Measurements from ENCODE around the gene IL10RB.
"Not testable (repeated sequence)": the region's sequence is repeated elsewhere in the genome, so short reads cannot be mapped to it uniquely, and the experiment has no call there.

The IL10RB gene

DNA sequence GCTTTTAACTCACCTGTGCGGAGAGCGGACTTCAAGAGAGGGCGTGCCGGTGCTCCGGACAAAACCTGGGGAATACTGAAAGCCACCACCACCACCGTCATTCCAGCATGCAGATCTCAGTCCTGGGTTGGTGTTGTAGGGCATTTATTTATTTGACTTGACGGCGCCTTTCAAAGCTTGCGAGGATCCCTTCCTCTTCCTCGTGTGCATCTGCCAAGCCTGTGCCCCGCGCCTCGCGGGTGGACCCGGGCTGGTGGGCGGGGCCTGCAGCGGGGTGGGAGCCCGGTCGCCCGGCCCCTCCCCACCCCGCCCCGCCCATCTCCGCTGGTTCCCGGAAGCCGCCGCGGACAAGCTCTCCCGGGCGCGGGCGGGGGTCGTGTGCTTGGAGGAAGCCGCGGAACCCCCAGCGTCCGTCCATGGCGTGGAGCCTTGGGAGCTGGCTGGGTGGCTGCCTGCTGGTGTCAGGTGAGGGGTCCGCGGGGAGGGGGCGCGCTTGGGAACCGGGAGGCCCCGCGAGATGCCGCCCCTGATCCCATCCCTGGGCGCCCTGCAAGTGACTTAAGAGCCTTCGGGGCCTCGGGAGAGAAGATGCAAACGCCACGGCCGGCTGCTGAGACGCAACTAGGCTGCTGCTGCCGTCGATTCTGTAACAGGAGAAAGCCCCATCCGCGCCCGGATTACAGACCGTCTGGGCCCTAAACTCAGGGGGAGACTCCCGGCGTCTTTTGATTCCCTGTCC lies at the start of gene IL10RB:
Gene IL10RB, plus strand, starts transcription at position 318 of the 739 bp plus-strand sequence. Its CDS starts 99 bp downstream, at position 417.
- peak; percentile 58 to 73 for DNase-seq

DNA sequence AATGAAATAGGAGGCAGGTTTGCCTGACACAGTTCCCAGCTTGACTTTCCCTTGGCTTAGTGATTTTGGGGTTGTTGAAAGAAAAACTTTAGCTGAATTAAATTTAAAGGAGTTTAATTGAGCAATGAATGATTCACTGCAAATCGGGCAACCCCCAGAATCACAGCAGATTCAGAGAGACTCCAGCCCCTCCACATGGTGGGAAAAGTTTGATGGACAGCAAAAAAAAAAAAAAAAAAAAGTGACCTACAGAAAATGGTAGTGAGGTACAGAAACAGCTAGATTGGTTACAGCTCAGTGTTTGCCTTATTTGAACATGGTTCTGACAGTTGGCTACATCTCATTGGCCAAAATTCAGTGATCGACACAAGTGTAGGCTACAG lies 49.0 kb upstream of the IL10RB start:
- DNase-seq, result no peak

DNA sequence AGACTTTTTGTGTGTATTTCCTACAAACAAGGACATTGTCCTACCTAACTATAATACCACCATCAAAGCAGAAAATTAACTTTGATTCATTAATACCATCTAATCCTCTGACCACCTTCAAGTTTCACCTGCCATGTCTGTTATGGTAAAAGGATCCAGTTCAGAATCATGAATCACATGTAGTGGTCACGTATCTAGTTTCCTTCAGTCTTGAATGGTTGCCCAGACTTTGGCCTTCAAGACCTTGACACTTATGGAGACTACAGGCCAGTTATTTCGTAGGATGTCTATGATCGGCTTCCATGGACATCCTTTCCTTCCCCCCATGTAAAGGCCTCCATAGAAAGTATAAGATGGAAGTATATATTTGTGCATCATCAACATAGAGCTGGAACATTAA lies 46.9 kb upstream of the IL10RB start:
- no peak for DNase-seq

DNA sequence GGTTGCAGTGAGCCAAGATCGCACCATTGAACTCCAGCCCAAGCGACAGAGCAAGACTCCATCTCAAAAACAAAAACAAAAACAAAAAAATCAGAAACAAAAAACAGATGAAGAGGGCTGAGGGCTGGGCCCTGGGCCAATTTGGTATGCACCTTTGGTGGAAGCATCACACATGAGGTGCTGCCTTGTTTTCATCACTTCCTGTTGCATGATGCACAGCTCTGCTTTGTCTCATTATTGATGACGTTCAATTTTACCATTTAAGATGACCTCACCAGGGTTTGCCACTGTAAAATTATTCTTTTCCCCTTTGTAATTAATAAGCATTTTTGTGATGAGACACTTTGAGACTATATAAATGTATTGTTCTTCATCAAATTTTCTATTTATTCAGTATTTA lies 46.2 kb upstream of the IL10RB start:
- no peak for DNase-seq

DNA sequence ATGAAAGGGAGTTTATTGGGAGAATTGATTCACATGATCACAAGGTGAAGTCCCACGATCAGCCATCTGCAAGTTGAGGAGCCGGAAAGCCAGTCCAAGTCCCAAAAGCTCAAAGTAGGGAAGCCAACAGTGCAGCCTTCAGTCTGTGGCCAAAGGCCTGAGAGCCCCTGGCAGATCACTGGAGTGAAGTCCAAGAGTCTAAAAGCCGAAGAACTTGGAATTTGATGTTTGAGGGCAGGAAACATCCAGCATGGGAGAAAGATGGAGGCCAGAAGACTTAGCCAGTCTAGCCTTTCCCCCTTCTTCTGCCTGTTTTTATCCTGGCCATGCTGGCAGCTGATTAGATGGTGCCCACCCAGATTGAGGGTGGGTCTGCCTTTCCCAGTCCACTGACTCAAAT lies 40.8 kb upstream of the IL10RB start:
- DNase-seq, result not testable (repeated sequence)

DNA sequence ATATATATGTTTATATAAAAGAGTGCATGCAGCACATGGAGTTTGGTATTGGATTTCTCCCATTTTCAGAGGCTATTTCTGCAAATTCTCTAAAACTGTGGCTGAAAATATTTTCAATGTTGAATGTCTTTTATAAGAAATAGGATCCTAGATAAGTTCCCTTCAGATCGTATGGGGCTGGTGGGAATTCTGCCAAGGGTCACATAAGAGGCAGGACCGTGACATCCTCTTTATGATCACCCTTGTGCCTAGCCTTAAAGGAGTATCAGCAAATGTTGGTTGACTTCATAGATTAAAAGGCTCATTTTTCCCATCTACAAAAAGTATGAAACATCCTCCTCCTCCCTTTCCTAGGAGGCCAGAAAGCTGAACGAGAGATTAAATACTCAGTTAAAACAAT lies 37.7 kb upstream of the IL10RB start:
- no peak for DNase-seq

DNA sequence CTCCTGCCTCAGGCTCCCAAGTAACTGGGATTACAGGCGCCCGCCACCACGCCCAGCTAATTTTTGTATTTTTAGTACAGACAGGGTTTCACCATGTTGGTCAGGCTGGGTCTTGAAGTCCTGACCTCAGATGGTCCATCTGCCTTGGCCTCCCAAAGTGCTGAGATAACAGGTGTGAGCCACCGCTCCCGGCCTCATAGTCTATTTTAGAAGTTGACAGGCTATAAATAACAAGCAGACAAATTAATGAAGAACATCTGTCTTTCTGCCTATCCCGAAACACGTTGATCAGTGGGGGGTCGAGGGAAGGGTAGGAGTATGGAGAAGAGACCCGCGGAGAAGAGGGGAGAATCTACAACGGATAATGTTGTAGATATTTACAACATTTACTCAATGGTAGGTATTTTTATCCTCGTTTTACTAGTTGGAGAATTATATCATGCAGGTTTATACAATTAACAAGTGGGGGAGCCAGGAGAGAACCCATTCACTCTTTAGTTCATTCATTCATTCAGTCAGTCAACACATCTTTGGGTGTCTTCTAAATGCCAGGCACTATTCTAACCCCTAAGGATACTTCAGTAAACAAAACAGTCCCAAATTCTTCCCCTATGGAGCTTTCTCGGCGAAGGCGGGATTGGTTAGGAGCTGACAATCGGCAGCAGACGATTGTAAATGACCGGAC lies 36.9 kb upstream of the IL10RB start:
- no peak for DNase-seq

DNA sequence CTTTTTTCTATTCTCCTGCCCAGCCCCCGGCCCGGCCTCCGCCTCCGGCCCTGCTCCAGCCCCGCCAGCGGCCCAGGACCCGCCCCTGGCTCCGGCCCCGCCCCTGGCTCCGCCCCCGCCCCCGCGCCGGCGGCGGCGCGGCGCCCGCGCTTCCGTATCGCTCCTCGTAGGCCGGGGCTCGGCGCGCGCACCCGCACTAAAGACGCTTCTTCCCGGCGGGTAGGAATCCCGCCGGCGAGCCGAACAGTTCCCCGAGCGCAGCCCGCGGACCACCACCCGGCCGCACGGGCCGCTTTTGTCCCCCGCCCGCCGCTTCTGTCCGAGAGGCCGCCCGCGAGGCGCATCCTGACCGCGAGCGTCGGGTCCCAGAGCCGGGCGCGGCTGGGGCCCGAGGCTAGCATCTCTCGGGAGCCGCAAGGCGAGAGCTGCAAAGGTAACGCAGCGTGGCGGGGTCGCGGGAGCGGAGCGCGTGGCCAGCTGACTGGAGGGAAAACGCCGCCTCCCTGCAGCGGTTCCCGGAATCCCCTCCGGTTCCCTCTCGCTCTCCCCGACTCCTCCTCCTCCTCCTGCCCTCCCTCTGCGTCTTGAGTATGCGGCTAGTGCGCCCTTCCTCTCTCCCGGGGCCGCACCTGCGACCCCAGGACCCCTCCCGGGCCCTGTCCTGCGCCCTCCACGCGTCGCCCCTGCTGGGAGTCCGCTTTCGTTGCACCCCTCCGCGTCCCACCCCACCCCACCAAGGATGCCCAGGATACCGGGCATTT lies 36.2 kb upstream of the IL10RB start, which contains the start of gene IFNAR2:
Gene IFNAR2, plus strand, starts transcription at position 155 of the 761 bp plus-strand sequence. CDS start 11,985 bp downstream, outside the sequence.
- peak; percentile 33 to 60 for DNase-seq

DNA sequence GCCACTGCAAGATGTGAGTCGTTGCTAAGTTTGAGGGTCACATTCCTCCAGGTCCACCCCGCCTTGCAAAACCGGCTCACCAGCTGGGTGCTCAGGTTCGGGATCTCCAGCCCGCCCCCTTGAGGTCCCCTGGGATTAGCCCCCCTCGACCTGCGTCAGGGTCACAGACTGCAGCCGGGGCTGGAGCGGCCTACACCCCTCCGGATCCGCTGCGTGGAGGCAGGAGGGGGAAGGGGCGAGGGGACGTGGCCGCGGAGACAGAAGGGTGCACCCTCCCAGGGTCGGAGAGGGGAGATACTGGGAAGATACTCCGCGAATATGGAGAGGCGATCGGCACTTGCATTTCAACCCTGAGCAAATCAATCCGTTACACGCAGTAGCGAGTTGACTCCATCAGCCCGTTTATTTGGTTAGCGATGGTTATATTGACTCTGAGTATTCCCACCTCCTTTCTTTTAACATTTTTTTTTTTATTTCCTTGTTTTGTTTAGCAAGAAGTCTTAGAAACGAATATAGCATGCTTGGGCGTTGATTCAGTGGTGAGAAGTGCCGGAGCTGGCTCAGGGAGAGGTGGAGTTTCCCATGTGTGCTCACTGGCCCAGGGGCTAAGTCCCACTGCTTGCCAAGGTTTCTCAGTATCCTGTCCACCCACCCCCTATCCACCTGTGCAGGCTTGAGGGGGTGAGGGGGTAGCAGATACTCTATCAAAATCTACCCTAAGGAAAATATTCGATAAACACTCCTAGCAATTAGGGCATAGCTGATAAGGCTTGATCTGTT lies 35.4 kb upstream of the IL10RB start:
- no peak for DNase-seq

DNA sequence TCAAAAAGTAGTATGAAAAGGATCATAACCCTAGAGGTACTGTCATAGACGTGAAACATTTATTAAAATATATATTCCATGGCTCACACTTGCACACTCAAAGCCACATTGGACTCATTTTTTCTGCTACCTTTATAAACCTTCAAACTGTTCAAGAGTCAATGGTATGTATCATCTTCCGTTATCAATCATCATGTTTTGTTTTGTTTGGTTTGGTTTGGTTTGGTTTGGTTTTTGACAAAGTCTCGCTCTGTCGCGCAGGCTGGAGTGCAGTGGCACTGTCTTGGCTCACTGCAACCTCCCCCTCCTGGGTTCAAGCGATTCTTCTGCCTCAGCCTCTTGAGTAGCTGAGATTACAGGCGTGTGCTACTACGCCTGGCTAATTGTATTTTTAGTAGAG lies 34.6 kb upstream of the IL10RB start:
- no peak for DNase-seq

DNA sequence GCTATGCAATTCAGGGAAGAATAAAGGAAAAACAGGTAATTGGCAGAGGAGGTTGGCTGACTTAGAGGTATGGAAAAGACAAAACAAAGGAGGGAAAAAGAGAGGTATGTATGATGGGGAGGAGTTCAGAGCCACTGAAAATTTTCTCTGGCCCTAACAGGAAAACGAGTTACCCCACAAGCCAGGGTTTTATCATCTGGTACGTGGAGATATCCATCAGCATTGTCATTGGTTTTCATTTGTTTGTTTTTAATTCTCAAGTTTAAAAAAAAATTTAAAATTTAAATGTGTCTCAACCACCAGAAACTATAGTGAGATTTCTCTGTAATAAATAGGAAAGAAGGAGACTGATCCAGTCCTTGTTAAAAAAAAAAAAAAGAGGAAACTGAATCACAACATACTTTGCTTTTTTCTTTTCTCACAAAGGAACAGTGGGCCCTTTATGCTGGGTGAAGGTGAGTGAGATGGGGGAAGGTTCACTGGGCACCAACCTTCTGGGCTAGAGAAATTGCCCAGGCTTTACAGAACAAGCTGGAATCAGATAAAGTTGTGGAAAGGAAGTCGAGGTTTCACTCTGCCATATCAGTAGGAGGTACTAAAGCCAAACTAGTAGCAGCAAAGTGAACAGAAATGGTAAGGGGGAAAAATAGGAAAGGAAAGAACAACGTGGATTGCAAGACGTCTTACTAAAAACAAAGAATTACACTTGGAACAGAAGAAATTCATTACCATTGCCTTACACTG lies 33.7 kb upstream of the IL10RB start:
- no peak for DNase-seq

DNA sequence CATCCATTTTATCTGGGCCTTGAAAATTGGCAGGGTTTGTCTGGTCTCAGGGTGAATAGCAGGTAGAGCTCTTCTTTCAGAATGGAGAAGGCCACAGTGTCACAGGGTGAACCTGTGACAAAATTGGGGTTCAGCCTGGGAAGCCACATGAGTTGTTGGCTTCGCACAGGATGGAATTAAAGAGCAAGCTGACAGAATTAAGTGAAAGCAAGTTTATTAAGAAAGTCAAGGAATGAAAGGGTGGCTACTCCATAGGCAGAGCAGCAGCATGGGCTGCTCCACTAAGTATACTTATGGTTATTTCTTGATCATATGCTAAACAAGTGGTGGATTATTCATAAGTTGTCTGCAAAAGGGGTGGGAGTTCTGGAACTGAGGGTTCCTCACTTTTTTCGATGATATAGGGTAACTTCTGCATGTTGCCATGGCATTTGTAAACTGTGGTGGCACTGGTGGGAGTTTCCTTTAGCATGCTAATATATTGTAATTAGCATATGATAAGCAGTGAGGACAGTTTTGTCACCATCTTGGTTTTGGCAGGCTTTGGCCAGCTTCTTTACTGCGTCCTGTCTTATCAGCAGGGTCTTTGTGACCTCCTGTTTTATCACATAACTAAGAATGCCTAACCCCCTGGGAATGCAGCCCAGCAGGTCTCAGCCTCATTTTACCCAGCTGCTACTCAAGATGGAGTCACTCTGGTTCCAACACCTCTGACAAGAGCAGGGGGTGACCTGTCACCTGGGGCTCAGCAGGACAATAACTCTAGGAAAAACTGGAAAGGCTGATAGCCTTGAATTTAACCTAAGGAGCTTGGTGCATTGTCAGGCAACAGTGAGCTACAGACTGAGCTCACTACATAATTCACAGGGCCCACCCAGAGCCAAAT lies 31.3 kb upstream of the IL10RB start:
- DNase-seq, result no peak

DNA sequence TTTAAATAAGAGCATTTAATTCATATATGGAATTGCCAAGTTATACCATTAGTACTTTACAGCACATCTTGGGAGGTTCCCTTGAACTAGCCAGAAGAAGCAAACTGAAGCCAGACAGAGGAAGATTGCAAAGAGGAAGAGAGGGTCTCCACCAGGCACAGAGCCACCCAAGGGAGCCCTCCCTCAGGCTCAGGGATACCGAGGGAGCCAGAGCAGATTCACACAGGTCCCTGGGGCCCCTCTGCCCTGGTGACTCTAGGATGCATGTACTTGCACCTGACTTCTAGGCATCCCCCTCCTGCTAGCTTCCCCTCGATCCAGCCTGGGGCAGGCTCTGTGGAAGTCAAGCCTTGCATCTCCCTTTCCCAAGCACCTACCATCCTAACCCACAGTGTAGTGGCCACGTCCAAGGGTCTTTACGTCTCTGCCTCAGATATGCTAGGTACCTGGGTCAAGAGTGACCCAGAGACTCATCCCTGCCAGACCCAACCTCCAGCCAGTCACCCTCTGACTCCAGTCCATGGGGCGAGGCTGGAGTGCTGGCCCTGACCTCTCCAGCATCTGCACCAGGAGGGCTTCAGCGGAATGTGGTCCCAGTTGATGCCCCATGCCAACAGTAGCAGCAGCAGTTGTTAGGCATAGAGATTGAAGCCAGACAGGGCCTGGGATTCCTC lies 30.0 kb upstream of the IL10RB start:
- no peak for DNase-seq

DNA sequence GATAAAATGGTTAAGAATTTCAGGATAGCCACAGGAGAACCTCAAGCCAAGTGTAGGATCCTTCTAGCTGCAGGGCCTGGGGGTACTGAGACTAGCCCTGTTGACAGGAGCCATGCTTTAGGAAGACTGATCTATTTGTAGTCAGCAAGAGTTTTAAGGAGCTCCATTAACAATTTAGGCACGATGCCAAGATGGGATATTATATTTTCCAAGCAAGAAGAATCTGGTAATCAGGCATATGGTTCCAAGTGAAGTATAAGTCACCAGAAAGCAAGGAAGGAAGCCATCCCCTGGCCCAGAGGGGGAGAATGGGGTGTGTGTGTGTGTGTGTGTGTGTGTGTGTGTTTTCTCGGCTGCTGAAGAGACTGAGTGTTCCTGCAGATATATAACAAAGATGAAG lies 29.4 kb upstream of the IL10RB start:
- no peak for DNase-seq

DNA sequence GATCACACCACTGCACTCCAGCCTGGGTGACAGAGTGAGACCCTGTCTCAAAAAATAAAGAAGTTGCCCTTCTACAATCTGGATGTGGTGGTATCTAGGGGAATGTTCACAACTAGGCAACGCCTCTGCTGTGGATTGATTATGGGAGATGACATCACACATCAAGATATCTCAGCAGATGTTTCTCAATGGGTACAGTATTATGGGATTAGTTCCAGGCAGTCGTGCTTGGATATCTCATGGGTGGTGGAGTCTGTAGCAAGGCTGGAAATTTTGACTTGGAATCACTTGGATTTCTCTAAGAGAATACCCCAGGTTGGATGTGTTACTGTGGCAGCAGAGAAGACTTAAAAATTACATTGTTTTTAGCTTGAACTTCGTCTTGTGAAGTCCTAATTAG lies 28.7 kb upstream of the IL10RB start:
- DNase-seq, result no peak

DNA sequence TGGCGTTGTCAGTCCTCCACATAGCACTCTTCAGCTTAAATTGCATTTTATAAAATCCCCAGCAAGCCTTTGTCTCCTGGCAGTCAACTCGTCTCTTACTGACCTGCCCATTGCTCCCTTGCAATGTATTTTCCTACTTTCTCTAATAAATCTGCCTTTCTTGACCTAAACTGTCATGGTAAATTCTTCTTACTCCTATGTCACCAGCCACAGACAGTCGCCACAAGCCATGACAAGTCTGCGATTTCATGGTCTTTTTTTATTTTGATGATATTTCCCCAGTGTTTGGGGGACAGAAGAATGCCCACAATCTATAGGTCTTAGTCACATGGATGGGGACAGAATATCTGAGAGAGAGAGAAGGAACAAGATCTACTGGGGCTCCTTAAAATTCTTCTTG lies 28.0 kb upstream of the IL10RB start:
- DNase-seq, result no peak

DNA sequence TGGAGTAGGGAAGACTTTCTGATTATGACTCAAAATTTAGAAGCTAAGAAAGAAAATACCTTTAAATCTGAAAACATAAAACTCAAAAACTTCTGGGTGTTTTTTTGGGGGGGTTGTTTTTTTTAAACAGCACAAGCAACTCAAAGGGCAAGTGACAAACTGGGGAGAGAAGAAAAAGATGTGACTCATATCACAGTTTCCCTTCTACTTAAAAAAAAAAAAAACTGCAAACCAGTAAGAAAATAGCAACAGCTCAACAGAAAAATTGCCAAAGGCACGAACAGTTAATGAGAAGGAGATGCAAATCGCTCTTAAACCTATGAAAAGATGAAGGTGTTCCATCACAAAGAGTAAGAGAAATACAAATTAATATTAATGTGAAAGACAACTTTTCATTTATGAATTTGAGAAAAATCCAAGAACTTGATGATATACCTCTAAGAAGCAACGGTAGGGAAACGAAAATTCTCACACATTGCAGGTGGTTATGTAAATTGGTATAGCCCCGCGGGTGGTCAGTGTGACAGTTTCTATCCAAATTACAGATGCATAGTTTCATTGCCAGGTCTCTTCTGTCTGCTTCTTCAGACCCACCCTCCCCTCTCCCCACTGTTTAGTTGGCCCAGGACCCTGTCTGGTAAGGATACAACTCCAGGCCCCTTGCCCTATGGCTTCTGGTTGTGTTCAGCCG lies 27.5 kb upstream of the IL10RB start:
- no peak for DNase-seq

DNA sequence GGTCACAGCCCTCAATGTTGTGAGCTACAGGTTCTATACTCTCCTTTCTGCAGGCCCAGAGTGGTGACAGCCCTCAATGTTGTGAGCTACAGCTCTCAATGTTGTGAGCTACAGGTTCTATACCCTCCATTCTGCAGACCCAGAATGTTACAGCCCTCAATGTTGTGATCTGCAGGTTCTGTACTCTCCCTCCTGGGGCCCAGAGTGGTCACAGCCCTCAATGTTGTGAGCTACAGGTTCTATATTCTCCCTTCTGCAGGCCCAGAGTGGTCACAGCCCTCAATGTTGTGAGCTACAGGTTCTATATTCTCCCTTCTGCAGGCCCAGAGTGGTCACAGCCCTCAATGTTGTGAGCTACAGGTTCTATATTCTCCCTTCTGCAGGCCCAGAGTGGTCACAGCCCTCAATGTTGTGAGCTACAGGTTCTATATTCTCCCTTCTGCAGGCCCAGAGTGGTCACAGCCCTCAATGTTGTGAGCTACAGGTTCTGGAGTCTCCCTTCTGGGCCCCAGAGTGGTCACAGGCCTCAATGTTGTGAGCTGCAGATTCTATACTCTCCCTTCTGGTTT lies 26.5 kb upstream of the IL10RB start:
- DNase-seq, result not testable (repeated sequence)

DNA sequence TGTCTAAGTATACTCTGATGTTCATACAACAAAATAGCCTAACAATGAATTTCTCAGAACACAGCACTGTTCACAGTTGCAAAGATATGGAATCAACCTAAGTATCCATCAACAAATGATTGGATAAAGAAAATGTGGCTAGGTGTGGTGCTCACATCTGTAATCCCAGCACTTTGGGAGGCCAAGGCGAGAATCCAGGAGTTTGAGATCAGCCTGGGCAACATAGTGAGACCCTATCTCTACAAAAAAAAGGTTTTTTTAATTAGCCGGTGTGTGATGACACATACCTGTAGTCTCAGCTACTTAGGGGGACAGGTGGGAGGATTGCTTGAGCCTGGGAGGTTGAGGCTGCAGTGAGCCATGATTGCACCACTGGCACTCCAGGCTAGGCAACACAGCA lies 25.8 kb upstream of the IL10RB start:
- DNase-seq, result no peak

DNA sequence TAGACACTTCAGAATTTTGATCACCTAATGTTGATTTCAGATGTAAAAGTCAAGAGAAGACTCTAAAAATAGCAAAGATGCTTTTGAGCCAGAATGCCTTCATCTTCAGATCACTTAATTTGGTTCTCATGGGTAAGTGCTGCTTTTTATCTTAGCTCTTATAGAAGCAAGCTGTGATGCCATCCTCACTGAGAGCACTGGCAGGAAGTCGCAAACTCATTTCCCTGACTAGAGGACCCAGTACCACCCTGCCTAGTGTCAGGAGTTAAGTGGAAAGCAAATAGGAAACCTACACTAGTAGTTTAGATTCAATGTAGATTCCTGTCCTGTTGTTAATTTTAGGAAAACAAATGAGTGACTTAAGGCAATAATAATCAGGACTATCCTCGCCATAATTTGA lies 24.3 kb upstream of the IL10RB start:
- no peak for DNase-seq
